GM13976 (cell line): ENCODE data around the gene PLPP4.

Experiments used
- DNase-seq: peaks from one replicate; pipeline ENCODE4 v3.0.0; 2012; ENCODE audit warnings: low spot score
- CTCF ChIP-seq: IDR thresholded peaks from 2 replicates; pipeline ENCODE4 v1.5.1; 2012; ENCODE audit warnings: borderline replicate concordance, mild to moderate bottlenecking; ENCODE audit not compliant: insufficient read depth; ENCODE audit errors: extremely low read depth, missing control alignments, control extremely low read depth
- in situ Hi-C: fragments of 300-500 bp; cut with MboI; formaldehyde crosslinking; loops from one replicate; pipeline ENCODE4 v1.12.0; 2022; ENCODE audit warnings: low sequenced_read_pairs, mixed read lengths, inconsistent platforms; ENCODE audit not compliant: unreplicated experiment

The PLPP4 gene

GRCh38 chr10:120548210-120548609 is 91.2 kb downstream of the PLPP4 start:
- in situ Hi-C loops, result no loop called here
- no peak for DNase-seq
- no peak for TF ChIP-seq CTCF

DNA sequence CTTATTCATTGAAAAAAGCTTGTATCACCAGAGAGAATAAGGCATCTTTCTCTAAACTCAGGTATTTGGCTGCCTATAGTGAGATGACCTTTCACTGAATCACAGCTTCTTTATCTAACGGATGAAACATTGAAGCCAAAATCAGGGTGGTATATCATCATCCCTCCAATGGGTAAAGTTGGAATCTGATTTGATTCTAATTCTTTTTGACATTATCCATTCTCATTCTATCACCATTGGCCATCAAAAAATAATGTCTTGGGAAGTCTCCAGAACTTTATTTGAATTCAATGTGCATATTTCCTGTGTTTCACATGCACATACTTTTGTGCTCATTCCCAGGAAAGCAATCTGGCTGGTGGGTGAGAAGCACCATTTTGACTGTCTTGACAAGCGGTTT is 95.2 kb downstream of the PLPP4 start:
- TF ChIP-seq CTCF, result no peak
- in situ Hi-C loops, result no loop called here
- DNase-seq, result no peak

DNA sequence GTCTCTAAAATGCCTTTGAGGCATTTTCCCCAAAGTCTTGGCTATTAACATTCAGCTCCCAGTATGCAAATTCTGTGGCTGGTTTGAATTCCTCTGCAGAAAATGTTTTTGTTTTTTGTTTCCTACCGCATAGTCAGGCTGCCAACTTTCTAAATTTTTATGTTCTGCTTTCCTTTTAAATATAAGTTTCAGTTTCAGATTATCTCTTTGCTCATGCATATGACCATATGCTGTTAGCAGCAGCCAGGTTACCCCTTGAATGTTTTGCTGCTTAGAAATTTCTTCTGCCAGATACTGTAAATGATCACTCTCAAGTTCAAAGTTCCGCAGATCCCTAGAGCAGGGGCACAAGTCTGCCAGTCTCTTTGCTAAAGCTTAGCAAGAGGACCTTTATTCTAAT is 96.9 kb downstream of the PLPP4 start:
- TF ChIP-seq CTCF, result no peak
- no peak for DNase-seq
- in situ Hi-C loops, result no loop called here

DNA sequence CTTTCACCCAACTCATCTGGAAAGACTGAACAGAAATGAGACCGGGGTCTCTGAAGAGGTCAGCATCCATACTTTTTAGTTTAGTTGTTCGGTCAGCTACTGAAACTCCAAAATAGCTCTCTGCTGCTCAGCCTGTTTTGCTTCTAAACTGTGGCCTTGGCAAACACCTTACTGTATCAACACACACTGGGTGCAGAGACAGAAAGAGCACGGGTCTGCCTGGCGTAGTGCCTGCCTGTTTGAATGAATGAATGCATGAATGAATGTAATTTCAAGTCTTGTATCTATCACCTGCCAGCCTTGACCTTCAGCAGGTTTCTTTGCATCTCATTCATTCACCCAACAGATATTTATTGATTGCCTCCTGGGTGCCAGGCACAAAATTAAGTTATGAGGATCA is 98.4 kb downstream of the PLPP4 start:
- no peak for TF ChIP-seq CTCF
- in situ Hi-C loops, result no loop called here
- DNase-seq, result no peak

- no peak for DNase-seq
- no peak for TF ChIP-seq CTCF
- in situ Hi-C loops, result no loop called here
Measured at GRCh38 chr10:120555842-120556532, 99.0 kb downstream of the PLPP4 start.

DNA sequence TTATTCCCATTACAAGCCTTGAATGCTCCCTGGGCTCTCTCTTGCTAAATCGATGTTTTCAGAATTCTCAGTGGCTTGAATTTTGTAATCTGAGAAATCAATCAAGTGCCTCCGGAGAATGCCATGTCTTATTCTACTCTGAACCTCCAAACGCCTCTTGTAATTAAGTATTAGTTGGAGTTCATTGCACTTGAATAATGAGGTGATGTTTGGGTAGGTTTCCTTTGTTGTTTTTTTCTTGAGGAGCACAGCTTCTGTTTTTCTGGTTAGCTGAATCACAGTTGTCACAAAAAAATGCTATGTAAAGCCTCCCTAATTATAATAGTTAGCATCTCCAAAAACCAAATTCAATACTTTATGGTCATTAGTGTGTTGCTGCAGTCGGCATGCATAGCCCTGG is 100.3 kb downstream of the PLPP4 start:
- DNase-seq, result no peak
- TF ChIP-seq CTCF, result no peak

More for the DNA sequence above, 100.3 kb downstream of the PLPP4 start:
- in situ Hi-C loops, result no loop called here
